GM12878 (cell line): ENCODE measurements around the gene ENOX1. TPM values are rescaled to one million over a fixed set of nuclear protein-coding genes. Genes with fewer than 3 reads are reported as not detected.

Source experiments
- ATAC-seq: fragments of 200-7000 bp; cut with Tn5 transposase; 3 replicates; pipeline ENCODE4 v1.9.1; 2020; ENCODE audit warnings: mild to moderate bottlenecking, moderate library complexity
- BruUV-seq: library from RNA; stranded (reverse); fragments of 400-500 nt; replicated peaks from 2 replicates; lab custom pipeline; 2021; lab: Mats Ljungman, UMichigan
- CTCF ChIA-PET: fragments of 300-600 bp; sonication (Branson Sonifier 250); formaldehyde crosslinking; extraction: SDS; loops from one replicate; lab custom pipeline; 2021; ENCODE audit warnings: inconsistent platforms; lab: Yijun Ruan, JAX
- POLR2A ChIA-PET: fragments of 350-600 bp; formaldehyde crosslinking; extraction: SDS; loops from one replicate; lab custom pipeline; 2021; ENCODE audit warnings: inconsistent platforms; lab: Charles Lee
- RAD21 ChIA-PET: fragments of 300-600 bp; sonication (Branson Sonifier 250); formaldehyde crosslinking; loops from one replicate; lab custom pipeline; 2023; ENCODE audit warnings: antibody characterized with exemption; ENCODE audit not compliant: unreplicated experiment; lab: Charles Lee
- SMC1A ChIA-PET: fragments of 300-600 bp; sonication (Branson Sonifier 250); formaldehyde crosslinking; loops from one replicate; lab custom pipeline; 2023; ENCODE audit not compliant: unreplicated experiment, uncharacterized antibody; lab: Charles Lee
- DNase-seq: peaks from one replicate; pipeline ENCODE4 v3.0.0-alpha.2; 2011; ENCODE audit warnings: low read depth, low spot score
- FAIRE-seq: peaks from 3 replicates; lab custom pipeline; 2011; peaks lifted over from hg19 to GRCh38; lab: Jason Lieb, UNC
- H2AFZ ChIP-seq: 2 replicates; pipeline ENCODE4 v1.6.0; 2011; ENCODE audit warnings: low read depth, low read length, control low read depth; ENCODE audit not compliant: control insufficient read depth
- H3K27ac ChIP-seq: 2 replicates; pipeline ENCODE4 v1.5.1; 2011; ENCODE audit warnings: control low read depth; ENCODE audit not compliant: control insufficient read depth, insufficient read depth
- H3K27me3 ChIP-seq, 2 experiments: replicated peaks in 1 of 2; 2 replicates each; pipeline versions ENCODE4 v1.6.0 to v1.6.1; 2011; ENCODE audit warnings: low read length in 1 of 2; ENCODE audit not compliant: control insufficient read depth in 2 of 2, insufficient read depth in 2 of 2
- H3K36me3 ChIP-seq, 2 experiments: 2 replicates each; pipeline ENCODE4 v1.5.1; 2011; ENCODE audit warnings: low read length in 1 of 2; ENCODE audit not compliant: control insufficient read depth in 2 of 2, insufficient read depth in 2 of 2
- H3K4me1 ChIP-seq: 2 replicates; pipeline ENCODE4 v1.6.1; 2011; ENCODE audit warnings: mild to moderate bottlenecking, low read length, moderate library complexity, mixed read lengths; ENCODE audit not compliant: control insufficient read depth, insufficient read depth
- H3K4me2 ChIP-seq: 2 replicates; pipeline ENCODE4 v1.6.0; 2011; ENCODE audit warnings: control low read depth; ENCODE audit not compliant: control insufficient read depth, insufficient read depth
- H3K4me3 ChIP-seq: fragments of 200-600 bp; sonication (generic); 2 replicates; pipeline ENCODE4 v1.5.1; 2016
- H3K79me2 ChIP-seq: 2 replicates; pipeline ENCODE4 v1.6.0; 2011; ENCODE audit warnings: low read length; ENCODE audit not compliant: control insufficient read depth, insufficient read depth
- H3K9ac ChIP-seq: 2 replicates; pipeline ENCODE4 v1.8.0; 2011; ENCODE audit warnings: low read length, control low read depth, mixed read lengths; ENCODE audit not compliant: control insufficient read depth, insufficient read depth
- H3K9me3 ChIP-seq: replicated peaks from 3 replicates; pipeline ENCODE4 v1.5.1; 2011; ENCODE audit warnings: mild to moderate bottlenecking, low read length; ENCODE audit not compliant: control insufficient read depth, insufficient read depth
- H4K20me1 ChIP-seq: 2 replicates; pipeline ENCODE4 v1.6.0; 2011; ENCODE audit not compliant: control insufficient read depth, insufficient read depth
- GATAD2B ChIP-seq: fragments of 450-650 bp; conservative IDR thresholded peaks from 2 replicates; pipeline ENCODE4 v1.6.1; 2017; ENCODE audit warnings: low read depth, mild to moderate bottlenecking, moderate library complexity
- LARP7 ChIP-seq: fragments of 450-650 bp; IDR thresholded peaks from 2 replicates; pipeline ENCODE4 v1.6.1; 2017; ENCODE audit warnings: mild to moderate bottlenecking
- NBN ChIP-seq: fragments of 450-650 bp; IDR thresholded peaks from 2 replicates; pipeline ENCODE4 v1.6.1; 2016
- POLR2AphosphoS2 ChIP-seq: IDR thresholded peaks from 2 replicates; pipeline ENCODE4 v1.6.1; 2011; ENCODE audit warnings: low read depth, mild to moderate bottlenecking, low read length, improper control_type of control experiment, moderate library complexity
- SMC3 ChIP-seq: IDR thresholded peaks from 2 replicates; pipeline ENCODE4 v1.6.1; 2011; ENCODE audit warnings: low read length, improper control_type of control experiment, borderline replicate concordance
- WGBS: methylation state at CpG from one replicate; pipeline ENCODE4 v1.1.6; 2016; ENCODE audit warnings: low lambda C conversion rate; ENCODE audit not compliant: insufficient replicate concordance, insufficient coverage; ENCODE audit errors: missing lambda C conversion rate; 5-methylcytosine and 5-hydroxymethylcytosine counted together
- in situ Hi-C: fragments of 300-500 bp; cut with MboI; formaldehyde crosslinking; loops from 9 replicates; pipeline ENCODE4 v1.14.3; 2018; ENCODE audit warnings: mixed read lengths
- intact Hi-C: fragments of 100-400 bp; cut with micrococcal nuclease; formaldehyde crosslinking; loops from one replicate; pipeline ENCODE4 v1.14.2; 2022; ENCODE audit not compliant: unreplicated experiment
- polyA plus RNA-seq, 11 experiments: library from polyadenylated mRNA; depleted of rRNA in 4 of 11; unstranded in 6 of 11; stranded (reverse) in 5 of 11; fragments of >200 nt; fragmentation: Nextera tagmentation in 4 of 11; fragmentation: Illumina TruSeq in 1 of 11; extraction: Ambion mirVana in 4 of 11; extraction: Trizol in 1 of 11; gene quantifications; 1 replicate in 1 of 11; 2 replicates in 10 of 11; pipeline versions ENCODE4 v1.2.1 to v1.2.3, GENCODE V29; 2011 to 2016; ENCODE audit warnings: inconsistent platforms in 2 of 11, missing spikeins in 2 of 11, low read depth in 1 of 11
- total RNA-seq, 4 experiments: library from RNA; depleted of rRNA in 3 of 4; stranded (reverse); fragments of >200 nt in 3 of 4; fragmentation: Illumina TruSeq in 1 of 4; extraction: Trizol in 1 of 4; gene quantifications; 2 replicates each; pipeline versions ENCODE4 v1.2.1 to v1.2.3, GENCODE V29; 2013 to 2021
- TF ChIP-seq, protein P1 (sequence below): fragments of 450-650 bp; IDR thresholded peaks from 2 replicates; pipeline ENCODE4 v1.6.1; 2017; ENCODE audit warnings: low read depth, mild to moderate bottlenecking, moderate library complexity
- TF ChIP-seq, protein P2 (sequence below): fragments of 450-650 bp; formaldehyde crosslinking; IDR thresholded peaks from 2 replicates; pipeline ENCODE4 v1.4.0; 2022; ENCODE audit warnings: mild to moderate bottlenecking, moderate library complexity

Gene ENOX1
- total and polyA plus RNA-seq, 10 of the 15 experiments (the other 5 are each of a cell fraction or from before 2014, with no cell fraction given): 0.11 to 0.26 (median 0.15) TPM

DNA sequence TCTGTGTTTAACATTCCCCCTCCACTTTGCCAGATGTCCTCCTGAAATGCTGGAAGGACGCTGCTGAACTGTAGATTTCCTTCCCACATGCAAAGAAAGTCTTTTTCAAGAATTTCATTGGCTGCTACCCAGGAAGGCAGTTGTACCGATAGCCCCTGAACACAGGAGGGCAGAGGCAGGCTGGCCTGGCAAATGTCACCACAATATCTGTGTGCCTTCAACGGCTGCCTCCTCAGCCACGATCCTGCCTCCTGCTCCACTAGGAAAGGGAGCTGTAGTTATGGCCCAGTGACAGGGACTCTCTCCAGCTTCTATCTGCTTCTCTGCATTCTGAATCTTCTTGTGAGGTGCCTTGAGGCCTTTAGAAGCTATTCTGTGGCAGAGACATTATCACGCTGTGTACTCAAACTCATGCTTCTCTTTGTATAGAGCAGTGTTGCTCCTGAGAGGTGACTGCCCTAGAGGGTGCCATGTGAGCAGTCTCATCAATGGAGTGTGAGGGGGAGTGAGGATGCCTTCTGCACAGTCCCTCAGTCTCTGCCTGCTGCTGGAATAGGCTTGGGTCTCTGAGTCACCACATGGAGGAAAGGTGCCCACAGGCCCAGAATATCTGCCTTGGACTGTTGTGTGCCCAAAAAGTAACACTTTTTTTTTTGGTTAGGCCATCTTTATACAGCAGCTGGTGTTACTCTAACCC is 483.6 kb downstream of the ENOX1 start (continued):
- TF ChIP-seq, protein P1, sequence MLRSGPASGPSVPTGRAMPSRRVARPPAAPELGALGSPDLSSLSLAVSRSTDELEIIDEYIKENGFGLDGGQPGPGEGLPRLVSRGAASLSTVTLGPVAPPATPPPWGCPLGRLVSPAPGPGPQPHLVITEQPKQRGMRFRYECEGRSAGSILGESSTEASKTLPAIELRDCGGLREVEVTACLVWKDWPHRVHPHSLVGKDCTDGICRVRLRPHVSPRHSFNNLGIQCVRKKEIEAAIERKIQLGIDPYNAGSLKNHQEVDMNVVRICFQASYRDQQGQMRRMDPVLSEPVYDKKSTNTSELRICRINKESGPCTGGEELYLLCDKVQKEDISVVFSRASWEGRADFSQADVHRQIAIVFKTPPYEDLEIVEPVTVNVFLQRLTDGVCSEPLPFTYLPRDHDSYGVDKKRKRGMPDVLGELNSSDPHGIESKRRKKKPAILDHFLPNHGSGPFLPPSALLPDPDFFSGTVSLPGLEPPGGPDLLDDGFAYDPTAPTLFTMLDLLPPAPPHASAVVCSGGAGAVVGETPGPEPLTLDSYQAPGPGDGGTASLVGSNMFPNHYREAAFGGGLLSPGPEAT: no peak

DNA sequence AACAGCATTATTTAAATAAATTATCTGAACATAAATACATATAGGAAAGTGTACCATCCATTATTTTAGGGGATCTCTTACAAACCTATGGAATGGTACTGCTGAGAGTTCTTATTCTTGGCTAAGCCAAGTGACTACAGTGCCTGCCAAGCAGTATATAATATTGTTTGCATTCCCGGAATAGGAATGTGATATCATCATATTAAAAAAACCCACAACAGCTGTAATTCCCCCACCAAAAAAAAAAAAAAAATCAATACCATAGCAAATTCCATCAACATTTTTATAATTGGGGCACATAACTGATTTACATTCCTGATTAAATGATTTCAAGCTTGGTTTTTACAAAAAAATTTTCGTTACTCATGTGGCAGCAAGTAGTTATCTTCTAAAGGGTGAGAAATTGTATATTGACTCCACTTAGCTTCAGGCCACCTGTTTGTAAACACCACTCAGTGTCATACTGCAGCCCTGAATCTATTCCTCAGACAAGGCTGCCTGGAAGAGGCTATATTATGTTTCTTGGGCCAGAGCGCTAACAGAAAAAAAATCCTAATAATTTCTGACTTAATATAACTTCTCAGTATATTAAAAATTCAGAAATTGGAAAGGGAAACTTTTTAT is 485.3 kb downstream of the ENOX1 start:
- intact Hi-C loops (no loop called here), in situ Hi-C loops (loop anchor here (10.0 kb wide), 1 partner anchor 503 kb away; no protein-coding TSS in a partner anchor)
- SMC1A ChIA-PET: interaction anchor here (0.6 to 1.0 kb wide), 4 partner anchors 23 to 503 kb away, joined by 3 to 4 read pairs (median 3); no protein-coding TSS in a partner anchor
- H3K9me3 ChIP-seq: no peaks in the 10 kb centered on the region
- ATAC-seq: no peak
- FAIRE-seq: no peak
- H3K27me3 ChIP-seq: peaks cover 0 to 3% of the 10 kb centered on the region in 2 experiments; a peak in 1 of 4 replicates
- BruUV-seq: no TSS peak
- no peak overlapping the region for H2AFZ ChIP-seq
- H3K27ac ChIP-seq: no peak overlapping the region
- DNase-seq: no peak
- no peak overlapping the region for H3K4me3 ChIP-seq
- H4K20me1 ChIP-seq: no peaks in the 10 kb centered on the region
- POLR2A ChIA-PET: interaction anchor here (0.6 kb wide), 1 partner anchor 1464 kb away, joined by 4 read pairs; no protein-coding TSS in a partner anchor
- no peaks in the 10 kb centered on the region for H3K36me3 ChIP-seq
- CTCF ChIA-PET: no interaction called here
- no peak overlapping the region for H3K4me2 ChIP-seq
- no peaks in the 10 kb centered on the region for H3K4me1 ChIP-seq
- 49% methylated on average over 3 of the region's 3 CpGs for WGBS
- RAD21 ChIA-PET: no interaction called here
- H3K79me2 ChIP-seq: no peaks in the 10 kb centered on the region
- no peak for TF ChIP-seq LARP7
- TF ChIP-seq SMC3: no peak
- no peak for TF ChIP-seq NBN
- TF ChIP-seq, protein P2, sequence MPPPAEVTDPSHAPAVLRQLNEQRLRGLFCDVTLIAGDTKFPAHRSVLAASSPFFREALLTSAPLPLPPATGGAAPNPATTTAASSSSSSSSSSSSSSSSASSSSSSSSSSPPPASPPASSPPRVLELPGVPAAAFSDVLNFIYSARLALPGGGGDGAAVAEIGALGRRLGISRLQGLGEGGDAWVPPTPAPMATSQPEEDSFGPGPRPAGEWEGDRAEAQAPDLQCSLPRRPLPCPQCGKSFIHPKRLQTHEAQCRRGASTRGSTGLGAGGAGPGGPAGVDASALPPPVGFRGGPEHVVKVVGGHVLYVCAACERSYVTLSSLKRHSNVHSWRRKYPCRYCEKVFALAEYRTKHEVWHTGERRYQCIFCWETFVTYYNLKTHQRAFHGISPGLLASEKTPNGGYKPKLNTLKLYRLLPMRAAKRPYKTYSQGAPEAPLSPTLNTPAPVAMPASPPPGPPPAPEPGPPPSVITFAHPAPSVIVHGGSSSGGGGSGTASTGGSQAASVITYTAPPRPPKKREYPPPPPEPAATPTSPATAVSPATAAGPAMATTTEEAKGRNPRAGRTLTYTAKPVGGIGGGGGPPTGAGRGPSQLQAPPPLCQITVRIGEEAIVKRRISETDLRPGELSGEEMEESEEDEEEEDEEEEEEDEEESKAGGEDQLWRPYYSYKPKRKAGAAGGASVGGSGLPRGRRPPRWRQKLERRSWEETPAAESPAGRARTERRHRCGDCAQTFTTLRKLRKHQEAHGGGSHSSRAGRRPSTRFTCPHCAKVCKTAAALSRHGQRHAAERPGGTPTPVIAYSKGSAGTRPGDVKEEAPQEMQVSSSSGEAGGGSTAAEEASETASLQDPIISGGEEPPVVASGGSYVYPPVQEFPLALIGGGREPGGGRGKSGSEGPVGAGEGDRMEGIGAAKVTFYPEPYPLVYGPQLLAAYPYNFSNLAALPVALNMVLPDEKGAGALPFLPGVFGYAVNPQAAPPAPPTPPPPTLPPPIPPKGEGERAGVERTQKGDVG (CRISPR knock-in tag): no peak
- no peak for TF ChIP-seq POLR2AphosphoS2
- TF ChIP-seq GATAD2B: no peak
- no peak overlapping the region for H3K9ac ChIP-seq
